DND-41 (cell line): Measurements from ENCODE around the gene TPP1.

ENCODE experiments used
- CTCF ChIP-seq: IDR thresholded peaks from 2 replicates; pipeline ENCODE4 v1.5.1; 2012; ENCODE audit warnings: borderline replicate concordance, low read length, moderate library complexity, mild to moderate bottlenecking; ENCODE audit not compliant: poor library complexity, severe bottlenecking; ENCODE audit errors: extremely low read depth
- EZH2 ChIP-seq: IDR thresholded peaks from 3 replicates; pipeline ENCODE4 v1.6.1; 2012; ENCODE audit warnings: borderline replicate concordance, low read depth, mild to moderate bottlenecking, moderate library complexity, low read length, inconsistent platforms; ENCODE audit not compliant: severe bottlenecking

DNA sequence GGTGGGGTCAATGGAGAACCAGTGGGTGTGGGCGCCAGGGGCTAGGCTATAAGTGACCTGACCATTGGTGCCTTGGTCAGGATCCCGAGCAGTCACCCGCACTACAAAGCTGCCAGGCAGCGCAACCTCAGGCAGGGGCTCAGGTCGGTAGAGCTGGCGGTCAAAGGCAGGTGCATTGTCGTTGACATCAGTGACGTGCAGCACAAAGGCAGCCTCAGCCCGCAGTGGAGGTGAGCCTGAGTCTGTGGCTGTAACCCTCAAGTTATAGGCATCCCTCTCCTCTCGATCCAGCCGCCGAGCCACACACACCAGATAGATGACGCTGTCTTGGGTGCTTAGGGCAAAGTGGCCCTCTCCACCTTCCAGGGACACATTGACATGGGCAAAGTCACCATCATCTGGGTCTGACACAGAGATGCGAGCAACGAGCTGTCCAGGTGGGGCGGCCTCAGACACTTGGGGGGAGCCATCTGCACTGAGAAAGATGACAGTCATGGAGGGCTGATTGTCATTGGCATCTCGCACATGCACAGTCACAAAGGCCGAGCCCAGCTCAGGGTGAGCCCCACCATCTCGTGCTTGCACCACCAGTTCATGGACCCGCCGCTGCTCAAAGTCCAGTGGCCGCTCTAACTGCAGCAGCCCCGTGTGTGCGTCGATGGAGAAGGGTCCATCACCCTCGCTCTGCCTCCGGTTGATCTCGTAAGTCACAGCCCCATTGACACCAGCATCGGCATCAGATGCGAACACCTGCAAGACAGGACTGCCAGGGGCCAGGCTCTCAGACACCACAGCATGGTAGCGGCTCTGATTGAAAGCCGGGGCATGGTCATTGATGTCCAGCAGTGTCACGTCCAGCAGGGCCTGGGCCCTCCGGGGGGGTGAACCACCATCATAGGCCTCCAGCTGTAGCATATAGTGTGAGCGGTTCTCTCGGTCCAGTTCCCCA lies 21.1 kb upstream of the TPP1 start:
- TF ChIP-seq CTCF (no peak), EZH2 (no peak)
